PFSK-1 (cell line): ENCODE measurements around the gene ZNF101.

Experiments
- POLR2AphosphoS5 ChIP-seq: IDR thresholded peaks from 2 replicates; pipeline ENCODE4 v1.6.1; 2012; ENCODE audit warnings: low read depth, mild to moderate bottlenecking, control low read depth, low read length, moderate library complexity
- REST ChIP-seq, 2 experiments: IDR thresholded peaks; 2 replicates each; pipeline versions ENCODE4 v1.6.1 to v1.8.0; 2011 to 2012; ENCODE audit warnings: low read depth in 2 of 2, low read length in 2 of 2, control low read depth in 1 of 2, inconsistent platforms in 1 of 2, mild to moderate bottlenecking in 1 of 2, moderate library complexity in 1 of 2; ENCODE audit not compliant: insufficient read depth in 1 of 2
- SIN3A ChIP-seq: IDR thresholded peaks from 2 replicates; pipeline ENCODE4 v1.6.1; 2012; ENCODE audit warnings: mild to moderate bottlenecking, low read length, moderate library complexity, borderline replicate concordance; ENCODE audit not compliant: insufficient read depth
- TAF1 ChIP-seq: IDR thresholded peaks from 2 replicates; pipeline ENCODE4 v1.6.1; 2012; ENCODE audit warnings: low read length, control low read depth, borderline replicate concordance; ENCODE audit not compliant: insufficient read depth

- TF ChIP-seq TAF1 (no peak), POLR2AphosphoS5 (no peak), SIN3A (no peak), REST (IDR thresholded peaks at IDR 0.05; ENCODE audit: insufficient read depth in 1 of 2, low read depth in 2 of 2, low read length in 2 of 2) (no peak)
These were observed 15.9 kb upstream of the ZNF101 start for GRCh38 chr19:19652482-19653295.
